K562 (cell line): ENCODE data around the gene SLC25A10. TPM values are rescaled to one million over a fixed set of nuclear protein-coding genes. Genes with fewer than 3 reads are reported as not detected.

Experiments
- CREB5 ChIP-seq: fragments of 250-450 bp; sonication (Bioruptor Pico); IDR thresholded peaks from 2 replicates; pipeline ENCODE4 v1.5.0; 2020; ENCODE audit warnings: mild to moderate bottlenecking
- HCFC1 ChIP-seq: IDR thresholded peaks from 2 replicates; pipeline ENCODE4 v1.6.1; 2012; ENCODE audit warnings: low read depth, low read length, improper control_type of control experiment
- HDAC1 ChIP-seq, 2 experiments: fragments of 450-650 bp; IDR thresholded peaks; 2 replicates each; pipeline ENCODE4 v1.6.1; 2016 to 2017; ENCODE audit warnings: inconsistent platforms in 1 of 2, mild to moderate bottlenecking in 1 of 2, moderate library complexity in 1 of 2
- JUNB ChIP-seq: fragments of 450-650 bp; formaldehyde crosslinking; conservative IDR thresholded peaks from 2 replicates; pipeline ENCODE4 v1.4.0; 2020; ENCODE audit warnings: mild to moderate bottlenecking
- JUND ChIP-seq, 2 experiments: IDR thresholded peaks; 2 replicates in 1 of 2; 3 replicates in 1 of 2; pipeline ENCODE4 v1.6.1; 2011; ENCODE audit warnings: borderline replicate concordance in 2 of 2, low read depth in 2 of 2, low read length in 2 of 2, improper control_type of control experiment in 1 of 2, missing biosample characterization in 1 of 2, missing genetic modification characterization in 1 of 2, missing genetic modification reagents in 1 of 2
- MAX ChIP-seq: sonication (generic); formaldehyde crosslinking; IDR thresholded peaks from 2 replicates; pipeline ENCODE4 v1.9.0; 2022; ENCODE audit warnings: mild to moderate bottlenecking, missing genetic modification reagents
- NCOR1 ChIP-seq: fragments of 450-650 bp; IDR thresholded peaks from 2 replicates; pipeline ENCODE4 v1.6.1; 2016; ENCODE audit warnings: mild to moderate bottlenecking, moderate library complexity
- NFXL1 ChIP-seq: fragments of 450-650 bp; formaldehyde crosslinking; IDR thresholded peaks from 2 replicates; pipeline ENCODE4 v1.4.0; 2021; ENCODE audit warnings: mild to moderate bottlenecking
- OTX1 ChIP-seq: fragments of 450-650 bp; formaldehyde crosslinking; IDR thresholded peaks from 2 replicates; pipeline ENCODE4 v1.4.0; 2022; ENCODE audit warnings: mild to moderate bottlenecking
- POLR2A ChIP-seq: fragments of 450-650 bp; conservative IDR thresholded peaks from 2 replicates; pipeline ENCODE4 v1.6.1; 2016
- PRPF4 ChIP-seq: fragments of 200-400 bp; formaldehyde crosslinking; IDR thresholded peaks from one replicate; pipeline ENCODE4 v1.6.1; 2017; ENCODE audit warnings: low read length, low read depth, mild to moderate bottlenecking; ENCODE audit not compliant: insufficient read depth, poor library complexity, severe bottlenecking
- RBM39 ChIP-seq: fragments of 200-400 bp; formaldehyde crosslinking; optimal IDR thresholded peaks from 2 replicates; pipeline ENCODE3; 2018; ENCODE audit warnings: low read depth, low read length
- SP1 ChIP-seq: sonication (generic); formaldehyde crosslinking; IDR thresholded peaks from 2 replicates; pipeline ENCODE4 v1.8.1; 2022; ENCODE audit warnings: mild to moderate bottlenecking, missing genetic modification reagents
- ZNF224 ChIP-seq: sonication (generic); formaldehyde crosslinking; IDR thresholded peaks from 2 replicates; pipeline ENCODE4 v1.8.0; 2022; ENCODE audit warnings: mild to moderate bottlenecking, missing genetic modification reagents
- ZNF24 ChIP-seq: fragments of 450-650 bp; IDR thresholded peaks from 2 replicates; pipeline ENCODE4 v1.6.1; 2016
- ZNF561 ChIP-seq: fragments of 450-650 bp; formaldehyde crosslinking; conservative IDR thresholded peaks from 2 replicates; pipeline ENCODE4 v1.4.0; 2020; ENCODE audit warnings: mild to moderate bottlenecking, moderate library complexity
- ZNF589 ChIP-seq: fragments of 200-800 bp; sonication (Bioruptor generic); IDR thresholded peaks from 2 replicates; pipeline ENCODE4 v1.6.1; 2016; ENCODE audit warnings: low read depth, missing genetic modification characterization, missing compliant biosample characterization
- ZNF75A ChIP-seq: fragments of 450-650 bp; formaldehyde crosslinking; IDR thresholded peaks from 2 replicates; pipeline ENCODE4 v1.4.0; 2020; ENCODE audit warnings: mild to moderate bottlenecking
- polyA plus RNA-seq, 8 experiments: library from polyadenylated mRNA; depleted of rRNA in 4 of 8; stranded (reverse) in 5 of 8; unstranded in 3 of 8; fragments of >200 nt; fragmentation: Nextera tagmentation in 2 of 8; fragmentation: Illumina TruSeq in 1 of 8; extraction: Ambion mirVana in 2 of 8; extraction: Trizol in 1 of 8; gene quantifications; 2 replicates each; pipeline versions ENCODE4 v1.2.1 to v1.2.3, GENCODE V29; 2011 to 2014; ENCODE audit warnings: inconsistent platforms in 1 of 8, missing spikeins in 1 of 8
- total RNA-seq, 7 experiments: library from RNA; depleted of rRNA in 6 of 7; stranded (reverse); fragments of >200 nt in 6 of 7; fragmentation: Illumina TruSeq in 2 of 7; extraction: Trizol in 2 of 7; gene quantifications; 2 replicates each; pipeline versions ENCODE4 v1.2.1 to v1.2.3, GENCODE V29; 2011 to 2021; ENCODE audit warnings: low replicate concordance in 1 of 7
- TF ChIP-seq, protein P1 (sequence below): fragments of 250-450 bp; sonication (Bioruptor Pico); IDR thresholded peaks from 2 replicates; pipeline ENCODE4 v1.4.0; 2020
- TF ChIP-seq, protein P2 (sequence below): sonication (generic); formaldehyde crosslinking; IDR thresholded peaks from 2 replicates; pipeline ENCODE4 v1.8.1; 2023; ENCODE audit warnings: mild to moderate bottlenecking, missing genetic modification reagents
- TF ChIP-seq, protein P3 (sequence below): fragments of 200-800 bp; sonication (Bioruptor generic); IDR thresholded peaks from 2 replicates; pipeline ENCODE4 v1.6.1; 2017; ENCODE audit warnings: missing genetic modification characterization, missing compliant biosample characterization

Gene SLC25A10
- total and polyA plus RNA-seq, 9 of the 15 experiments (the other 6 are each of a cell fraction or from before 2014, with no cell fraction given) = 0.10 to 85.6 (median 34.3) TPM

GRCh38 chr17:81702934-81703746 lies 8.9 kb upstream of the SLC25A10 start, which contains the start of gene MRPL12 (continued):
- TF ChIP-seq JUND (IDR thresholded peaks at IDR 0.05; ENCODE audit: borderline replicate concordance, low read depth, low read length) (peak; percentile 83), JUND (tag; IDR thresholded peaks at IDR 0.05; ENCODE audit: borderline replicate concordance, low read depth, low read length) (no peak; the same call in 2 of the 3 replicates), RBM39 (peak; percentile 46), MAX (peak; percentile 80), SP1 (peak; percentile 72; the same call in 1 of the 2 replicates), POLR2A (peak; percentile 93), PRPF4 (peak; percentile 76), CREB5 (CRISPR knock-in tag) (no peak), ZNF224 (CRISPR knock-in tag) (0 out of 2 replicates have a peak, but pooled peaks have one; percentile 12), HCFC1 (peak; percentile 81), NCOR1 (peak; percentile 45; the same call in 1 of the 2 replicates), OTX1 (CRISPR knock-in tag) (no peak), JUNB (CRISPR knock-in tag) (no peak), HDAC1 (IDR thresholded peaks at IDR 0.05) (peak in 1 of 2 experiments; percentile 94; a peak in 2 of 4 replicates), ZNF561 (CRISPR knock-in tag) (no peak), ZNF24 (no peak), NFXL1 (CRISPR knock-in tag) (no peak), ZNF589 (CRISPR knock-in tag) (peak; percentile 46; the same call in 1 of the 2 replicates), ZNF75A (CRISPR knock-in tag) (no peak)
- TF ChIP-seq, protein P1, sequence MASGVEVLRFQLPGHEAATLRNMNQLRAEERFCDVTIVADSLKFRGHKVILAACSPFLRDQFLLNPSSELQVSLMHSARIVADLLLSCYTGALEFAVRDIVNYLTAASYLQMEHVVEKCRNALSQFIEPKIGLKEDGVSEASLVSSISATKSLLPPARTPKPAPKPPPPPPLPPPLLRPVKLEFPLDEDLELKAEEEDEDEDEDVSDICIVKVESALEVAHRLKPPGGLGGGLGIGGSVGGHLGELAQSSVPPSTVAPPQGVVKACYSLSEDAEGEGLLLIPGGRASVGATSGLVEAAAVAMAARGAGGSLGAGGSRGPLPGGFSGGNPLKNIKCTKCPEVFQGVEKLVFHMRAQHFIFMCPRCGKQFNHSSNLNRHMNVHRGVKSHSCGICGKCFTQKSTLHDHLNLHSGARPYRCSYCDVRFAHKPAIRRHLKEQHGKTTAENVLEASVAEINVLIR (CRISPR knock-in tag) = peak; percentile 85
- TF ChIP-seq, protein P2, sequence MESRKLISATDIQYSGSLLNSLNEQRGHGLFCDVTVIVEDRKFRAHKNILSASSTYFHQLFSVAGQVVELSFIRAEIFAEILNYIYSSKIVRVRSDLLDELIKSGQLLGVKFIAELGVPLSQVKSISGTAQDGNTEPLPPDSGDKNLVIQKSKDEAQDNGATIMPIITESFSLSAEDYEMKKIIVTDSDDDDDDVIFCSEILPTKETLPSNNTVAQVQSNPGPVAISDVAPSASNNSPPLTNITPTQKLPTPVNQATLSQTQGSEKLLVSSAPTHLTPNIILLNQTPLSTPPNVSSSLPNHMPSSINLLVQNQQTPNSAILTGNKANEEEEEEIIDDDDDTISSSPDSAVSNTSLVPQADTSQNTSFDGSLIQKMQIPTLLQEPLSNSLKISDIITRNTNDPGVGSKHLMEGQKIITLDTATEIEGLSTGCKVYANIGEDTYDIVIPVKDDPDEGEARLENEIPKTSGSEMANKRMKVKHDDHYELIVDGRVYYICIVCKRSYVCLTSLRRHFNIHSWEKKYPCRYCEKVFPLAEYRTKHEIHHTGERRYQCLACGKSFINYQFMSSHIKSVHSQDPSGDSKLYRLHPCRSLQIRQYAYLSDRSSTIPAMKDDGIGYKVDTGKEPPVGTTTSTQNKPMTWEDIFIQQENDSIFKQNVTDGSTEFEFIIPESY (CRISPR knock-in tag) = peak; percentile 74
- TF ChIP-seq, protein P3, sequence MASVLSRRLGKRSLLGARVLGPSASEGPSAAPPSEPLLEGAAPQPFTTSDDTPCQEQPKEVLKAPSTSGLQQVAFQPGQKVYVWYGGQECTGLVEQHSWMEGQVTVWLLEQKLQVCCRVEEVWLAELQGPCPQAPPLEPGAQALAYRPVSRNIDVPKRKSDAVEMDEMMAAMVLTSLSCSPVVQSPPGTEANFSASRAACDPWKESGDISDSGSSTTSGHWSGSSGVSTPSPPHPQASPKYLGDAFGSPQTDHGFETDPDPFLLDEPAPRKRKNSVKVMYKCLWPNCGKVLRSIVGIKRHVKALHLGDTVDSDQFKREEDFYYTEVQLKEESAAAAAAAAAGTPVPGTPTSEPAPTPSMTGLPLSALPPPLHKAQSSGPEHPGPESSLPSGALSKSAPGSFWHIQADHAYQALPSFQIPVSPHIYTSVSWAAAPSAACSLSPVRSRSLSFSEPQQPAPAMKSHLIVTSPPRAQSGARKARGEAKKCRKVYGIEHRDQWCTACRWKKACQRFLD (CRISPR knock-in tag) = peak; percentile 73; the same call in 1 of the 2 replicates
